HepG2 (cell line): Measurements from ENCODE around the gene MBLAC2. TPM values are rescaled to one million over a fixed set of nuclear protein-coding genes. Genes with fewer than 3 reads are reported as not detected.

Experiments used
- CAMTA2 ChIP-seq: sonication (generic); formaldehyde crosslinking; IDR thresholded peaks from 2 replicates; pipeline ENCODE4 v1.4.0; 2020; ENCODE audit warnings: mild to moderate bottlenecking, missing genetic modification reagents, borderline replicate concordance
- CCDC6 ChIP-seq: sonication (generic); formaldehyde crosslinking; IDR thresholded peaks from 2 replicates; pipeline ENCODE4 v1.8.1; 2022; ENCODE audit warnings: mild to moderate bottlenecking, missing genetic modification reagents, moderate library complexity
- NONO ChIP-seq, 2 experiments: fragments of 450-650 bp in 1 of 2; sonication (generic) in 1 of 2; formaldehyde crosslinking in 1 of 2; IDR thresholded peaks in 1 of 2; conservative IDR thresholded peaks in 1 of 2; 2 replicates each; pipeline versions ENCODE4 v1.6.1 to v1.8.0; 2017 to 2022; ENCODE audit warnings: mild to moderate bottlenecking in 1 of 2, missing genetic modification reagents in 1 of 2, moderate library complexity in 1 of 2
- SP2 ChIP-seq: sonication (generic); formaldehyde crosslinking; IDR thresholded peaks from 2 replicates; pipeline ENCODE4 v1.5.1; 2020; ENCODE audit warnings: mild to moderate bottlenecking, missing genetic modification reagents
- TBX3 ChIP-seq: fragments of 450-650 bp; IDR thresholded peaks from 2 replicates; pipeline ENCODE4 v1.6.1; 2017; ENCODE audit warnings: antibody characterized with exemption, mild to moderate bottlenecking, inconsistent platforms, borderline replicate concordance
- TOE1 ChIP-seq: sonication (generic); formaldehyde crosslinking; IDR thresholded peaks from 2 replicates; pipeline ENCODE4 v1.4.0; 2020; ENCODE audit warnings: mild to moderate bottlenecking, missing genetic modification reagents
- ZNF335 ChIP-seq: sonication (generic); formaldehyde crosslinking; IDR thresholded peaks from 2 replicates; pipeline ENCODE4 v1.4.0; 2020; ENCODE audit warnings: missing genetic modification reagents
- ZNF598 ChIP-seq: sonication (generic); formaldehyde crosslinking; IDR thresholded peaks from 2 replicates; pipeline ENCODE4 v1.5.1; 2020; ENCODE audit warnings: mild to moderate bottlenecking, missing genetic modification reagents, borderline replicate concordance
- ZNF737 ChIP-seq: sonication (generic); formaldehyde crosslinking; IDR thresholded peaks from 2 replicates; pipeline ENCODE4 v1.5.0; 2020; ENCODE audit warnings: missing genetic modification reagents, mild to moderate bottlenecking, borderline replicate concordance
- ZNF770 ChIP-seq: sonication (generic); formaldehyde crosslinking; IDR thresholded peaks from 2 replicates; pipeline ENCODE4 v1.5.0; 2020; ENCODE audit warnings: mild to moderate bottlenecking, missing genetic modification reagents
- ZNF850 ChIP-seq: sonication (generic); formaldehyde crosslinking; conservative IDR thresholded peaks from 2 replicates; pipeline ENCODE4 v1.9.0; 2021; ENCODE audit warnings: mild to moderate bottlenecking, missing genetic modification reagents
- polyA plus RNA-seq, 8 experiments: library from polyadenylated mRNA; depleted of rRNA in 3 of 8; stranded (reverse) in 7 of 8; unstranded in 1 of 8; fragments of >200 nt; fragmentation: Illumina TruSeq in 4 of 8; extraction: Trizol in 4 of 8; gene quantifications; 2 replicates each; pipeline versions ENCODE4 v1.2.1 to v1.2.3, GENCODE V29; 2011 to 2016; ENCODE audit warnings: low read depth in 4 of 8, missing spikeins in 1 of 8, mixed read lengths in 1 of 8; ENCODE audit not compliant: insufficient read depth in 1 of 8
- total RNA-seq, 5 experiments: library from RNA; depleted of rRNA; stranded (reverse); fragments of >200 nt; fragmentation: Illumina TruSeq; extraction: Trizol; gene quantifications; 2 replicates each; pipeline ENCODE4 v1.2.3, GENCODE V29; 2016; ENCODE audit warnings: low read depth in 1 of 5
- TF ChIP-seq, protein P1 (sequence below): IDR thresholded peaks from 2 replicates; pipeline ENCODE4 v1.6.1; 2016; ENCODE audit warnings: low read depth, missing genetic modification reagents, missing compliant biosample characterization
- TF ChIP-seq, protein P2 (sequence below): sonication (generic); formaldehyde crosslinking; IDR thresholded peaks from 2 replicates; pipeline ENCODE4 v1.5.1; 2020; ENCODE audit warnings: mild to moderate bottlenecking, missing genetic modification reagents, borderline replicate concordance

The MBLAC2 gene
- total and polyA plus RNA-seq, 2 of the 13 experiments (the other 11 are each of a cell fraction or from before 2014, with no cell fraction given): 2.9 to 4.1 TPM

- TF ChIP-seq, protein P1, sequence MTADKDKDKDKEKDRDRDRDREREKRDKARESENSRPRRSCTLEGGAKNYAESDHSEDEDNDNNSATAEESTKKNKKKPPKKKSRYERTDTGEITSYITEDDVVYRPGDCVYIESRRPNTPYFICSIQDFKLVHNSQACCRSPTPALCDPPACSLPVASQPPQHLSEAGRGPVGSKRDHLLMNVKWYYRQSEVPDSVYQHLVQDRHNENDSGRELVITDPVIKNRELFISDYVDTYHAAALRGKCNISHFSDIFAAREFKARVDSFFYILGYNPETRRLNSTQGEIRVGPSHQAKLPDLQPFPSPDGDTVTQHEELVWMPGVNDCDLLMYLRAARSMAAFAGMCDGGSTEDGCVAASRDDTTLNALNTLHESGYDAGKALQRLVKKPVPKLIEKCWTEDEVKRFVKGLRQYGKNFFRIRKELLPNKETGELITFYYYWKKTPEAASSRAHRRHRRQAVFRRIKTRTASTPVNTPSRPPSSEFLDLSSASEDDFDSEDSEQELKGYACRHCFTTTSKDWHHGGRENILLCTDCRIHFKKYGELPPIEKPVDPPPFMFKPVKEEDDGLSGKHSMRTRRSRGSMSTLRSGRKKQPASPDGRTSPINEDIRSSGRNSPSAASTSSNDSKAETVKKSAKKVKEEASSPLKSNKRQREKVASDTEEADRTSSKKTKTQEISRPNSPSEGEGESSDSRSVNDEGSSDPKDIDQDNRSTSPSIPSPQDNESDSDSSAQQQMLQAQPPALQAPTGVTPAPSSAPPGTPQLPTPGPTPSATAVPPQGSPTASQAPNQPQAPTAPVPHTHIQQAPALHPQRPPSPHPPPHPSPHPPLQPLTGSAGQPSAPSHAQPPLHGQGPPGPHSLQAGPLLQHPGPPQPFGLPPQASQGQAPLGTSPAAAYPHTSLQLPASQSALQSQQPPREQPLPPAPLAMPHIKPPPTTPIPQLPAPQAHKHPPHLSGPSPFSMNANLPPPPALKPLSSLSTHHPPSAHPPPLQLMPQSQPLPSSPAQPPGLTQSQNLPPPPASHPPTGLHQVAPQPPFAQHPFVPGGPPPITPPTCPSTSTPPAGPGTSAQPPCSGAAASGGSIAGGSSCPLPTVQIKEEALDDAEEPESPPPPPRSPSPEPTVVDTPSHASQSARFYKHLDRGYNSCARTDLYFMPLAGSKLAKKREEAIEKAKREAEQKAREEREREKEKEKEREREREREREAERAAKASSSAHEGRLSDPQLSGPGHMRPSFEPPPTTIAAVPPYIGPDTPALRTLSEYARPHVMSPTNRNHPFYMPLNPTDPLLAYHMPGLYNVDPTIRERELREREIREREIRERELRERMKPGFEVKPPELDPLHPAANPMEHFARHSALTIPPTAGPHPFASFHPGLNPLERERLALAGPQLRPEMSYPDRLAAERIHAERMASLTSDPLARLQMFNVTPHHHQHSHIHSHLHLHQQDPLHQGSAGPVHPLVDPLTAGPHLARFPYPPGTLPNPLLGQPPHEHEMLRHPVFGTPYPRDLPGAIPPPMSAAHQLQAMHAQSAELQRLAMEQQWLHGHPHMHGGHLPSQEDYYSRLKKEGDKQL (CRISPR knock-in tag): no peak
- TF ChIP-seq TBX3: no peak
- TF ChIP-seq CAMTA2 (CRISPR knock-in tag): no peak
- no peak for TF ChIP-seq SP2
- TF ChIP-seq ZNF335 (CRISPR knock-in tag): no peak
- TF ChIP-seq ZNF737 (CRISPR knock-in tag): no peak; the same call in 1 of the 2 replicates
- 0 out of 2 replicates have a peak, but pooled peaks have one; percentile 34 for TF ChIP-seq TOE1 (CRISPR knock-in tag)
- peak; percentile 70; the same call in 1 of the 2 replicates for TF ChIP-seq ZNF598 (CRISPR knock-in tag)
- no peak for TF ChIP-seq ZNF850 (CRISPR knock-in tag)
- TF ChIP-seq ZNF770 (CRISPR knock-in tag): peak; percentile 55
- TF ChIP-seq, protein P2, sequence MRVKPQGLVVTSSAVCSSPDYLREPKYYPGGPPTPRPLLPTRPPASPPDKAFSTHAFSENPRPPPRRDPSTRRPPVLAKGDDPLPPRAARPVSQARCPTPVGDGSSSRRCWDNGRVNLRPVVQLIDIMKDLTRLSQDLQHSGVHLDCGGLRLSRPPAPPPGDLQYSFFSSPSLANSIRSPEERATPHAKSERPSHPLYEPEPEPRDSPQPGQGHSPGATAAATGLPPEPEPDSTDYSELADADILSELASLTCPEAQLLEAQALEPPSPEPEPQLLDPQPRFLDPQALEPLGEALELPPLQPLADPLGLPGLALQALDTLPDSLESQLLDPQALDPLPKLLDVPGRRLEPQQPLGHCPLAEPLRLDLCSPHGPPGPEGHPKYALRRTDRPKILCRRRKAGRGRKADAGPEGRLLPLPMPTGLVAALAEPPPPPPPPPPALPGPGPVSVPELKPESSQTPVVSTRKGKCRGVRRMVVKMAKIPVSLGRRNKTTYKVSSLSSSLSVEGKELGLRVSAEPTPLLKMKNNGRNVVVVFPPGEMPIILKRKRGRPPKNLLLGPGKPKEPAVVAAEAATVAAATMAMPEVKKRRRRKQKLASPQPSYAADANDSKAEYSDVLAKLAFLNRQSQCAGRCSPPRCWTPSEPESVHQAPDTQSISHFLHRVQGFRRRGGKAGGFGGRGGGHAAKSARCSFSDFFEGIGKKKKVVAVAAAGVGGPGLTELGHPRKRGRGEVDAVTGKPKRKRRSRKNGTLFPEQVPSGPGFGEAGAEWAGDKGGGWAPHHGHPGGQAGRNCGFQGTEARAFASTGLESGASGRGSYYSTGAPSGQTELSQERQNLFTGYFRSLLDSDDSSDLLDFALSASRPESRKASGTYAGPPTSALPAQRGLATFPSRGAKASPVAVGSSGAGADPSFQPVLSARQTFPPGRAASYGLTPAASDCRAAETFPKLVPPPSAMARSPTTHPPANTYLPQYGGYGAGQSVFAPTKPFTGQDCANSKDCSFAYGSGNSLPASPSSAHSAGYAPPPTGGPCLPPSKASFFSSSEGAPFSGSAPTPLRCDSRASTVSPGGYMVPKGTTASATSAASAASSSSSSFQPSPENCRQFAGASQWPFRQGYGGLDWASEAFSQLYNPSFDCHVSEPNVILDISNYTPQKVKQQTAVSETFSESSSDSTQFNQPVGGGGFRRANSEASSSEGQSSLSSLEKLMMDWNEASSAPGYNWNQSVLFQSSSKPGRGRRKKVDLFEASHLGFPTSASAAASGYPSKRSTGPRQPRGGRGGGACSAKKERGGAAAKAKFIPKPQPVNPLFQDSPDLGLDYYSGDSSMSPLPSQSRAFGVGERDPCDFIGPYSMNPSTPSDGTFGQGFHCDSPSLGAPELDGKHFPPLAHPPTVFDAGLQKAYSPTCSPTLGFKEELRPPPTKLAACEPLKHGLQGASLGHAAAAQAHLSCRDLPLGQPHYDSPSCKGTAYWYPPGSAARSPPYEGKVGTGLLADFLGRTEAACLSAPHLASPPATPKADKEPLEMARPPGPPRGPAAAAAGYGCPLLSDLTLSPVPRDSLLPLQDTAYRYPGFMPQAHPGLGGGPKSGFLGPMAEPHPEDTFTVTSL (CRISPR knock-in tag): no peak
- no peak for TF ChIP-seq NONO (IDR thresholded peaks at IDR 0.05)
- TF ChIP-seq NONO (CRISPR knock-in tag; conservative IDR thresholded peaks at IDR 0.05): 0 out of 2 replicates have a peak, but pooled peaks have one; percentile 11
- TF ChIP-seq CCDC6: no peak
These were observed 956 bp downstream of the MBLAC2 start (continued) for GRCh38 chr5:90473396-90474234.
